ENCODE measurements around the gene SNX11. TPM values are rescaled to one million over a fixed set of nuclear protein-coding genes. Genes with fewer than 3 reads are reported as not detected.
A peak's percentile ranks its signal among the peaks of the same experiment; 100 is the strongest.

Gene SNX11
- total and polyA plus RNA-seq, 2 donors (not counting 1 experiment from before 2014, with no cell fraction given): 12.6 to 17.7 TPM

DNA sequence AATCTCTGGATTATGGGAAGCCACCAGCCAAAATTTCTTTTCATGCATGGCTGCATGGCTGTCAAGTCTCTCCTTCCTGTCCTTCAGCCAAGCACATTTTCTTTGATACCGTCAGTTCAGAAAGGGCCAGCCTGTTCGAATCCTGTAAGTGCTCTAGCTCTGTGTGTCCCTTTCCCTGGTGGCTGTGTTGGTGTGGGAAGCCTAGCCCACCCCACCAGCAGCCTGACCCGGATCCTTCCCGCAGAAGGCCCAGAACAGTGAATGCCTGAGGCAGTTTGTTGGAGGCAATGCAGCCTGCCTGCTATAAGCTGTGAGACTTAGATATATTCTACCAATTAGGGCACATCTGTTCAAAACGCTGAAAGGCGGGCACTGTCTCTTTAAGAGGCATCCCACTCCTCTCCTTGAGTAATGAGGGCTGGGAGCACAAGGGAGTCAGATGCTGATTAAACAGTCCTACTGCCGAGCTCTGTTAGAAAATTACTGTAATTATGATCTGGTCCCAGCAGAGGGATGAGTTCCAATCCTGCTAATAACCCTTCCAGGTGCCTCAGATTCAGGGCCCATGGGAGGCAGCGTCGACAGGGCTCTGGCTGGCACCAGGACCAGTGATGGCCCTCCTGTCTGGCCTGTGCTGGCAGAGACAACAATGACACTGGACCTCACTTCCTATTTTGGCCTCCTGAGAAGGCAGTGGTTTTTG lies 18.4 kb downstream of the SNX11 start:
- no peak overlapping the region for H3K4me3 ChIP-seq (replicated peaks in 1 of 4; ENCODE audit: control extremely low read depth in 1 of 4, insufficient read depth in 1 of 4, low read depth in 3 of 4, low read length in 4 of 4)
- no peak for TF ChIP-seq EZH2 (IDR thresholded peaks at IDR 0.05; ENCODE audit: low read length, missing control alignments)

DNA sequence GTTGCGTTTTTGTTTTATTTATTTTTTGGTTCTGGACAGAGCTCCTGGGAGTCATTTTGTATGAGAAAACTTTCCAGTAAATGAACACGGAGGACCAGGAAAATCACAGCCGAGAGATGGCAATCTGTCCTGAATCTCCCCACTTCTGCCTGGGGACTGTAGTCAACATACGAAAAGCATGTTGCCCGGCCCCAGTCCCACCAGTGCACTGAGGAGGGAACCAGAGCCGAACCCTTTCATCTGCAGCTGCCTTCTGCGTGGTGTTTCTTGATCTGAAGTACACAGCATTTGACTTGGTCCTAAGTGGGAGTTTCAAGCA lies 18.9 kb downstream of the SNX11 start:
- H2AFZ ChIP-seq (ENCODE audit: low read length): no peak overlapping the region
- no peaks in the 10 kb centered on the region for H3K79me2 ChIP-seq (ENCODE audit: control insufficient read depth, insufficient read depth, low read length)
- H3K27me3 ChIP-seq (ENCODE audit: control insufficient read depth, insufficient read depth, low read length): no peaks in the 10 kb centered on the region
- no peak overlapping the region for H3K9ac ChIP-seq (ENCODE audit: insufficient read depth, low read length)
- H3K4me3 ChIP-seq (replicated peaks in 1 of 4; ENCODE audit: control extremely low read depth in 1 of 4, insufficient read depth in 1 of 4, low read depth in 3 of 4, low read length in 4 of 4): no peak overlapping the region
- H4K20me1 ChIP-seq (ENCODE audit: control insufficient read depth, extremely low read depth, insufficient read depth, low read length): no peaks in the 10 kb centered on the region
- H3K4me2 ChIP-seq (ENCODE audit: extremely low read depth, insufficient read depth, low read length): no peak overlapping the region
- H3K4me1 ChIP-seq (ENCODE audit: control insufficient read depth, extremely low read depth, insufficient read depth, low read length): no peaks in the 10 kb centered on the region
- DNase-seq (ENCODE audit: low read depth in 2 of 2): no peak
- no peaks in the 10 kb centered on the region for H3K9me3 ChIP-seq (ENCODE audit: control insufficient read depth, insufficient read depth, low read depth, low read length)
- no peak overlapping the region for H3K27ac ChIP-seq (ENCODE audit: insufficient read depth, low read length)
- TF ChIP-seq, protein P1, sequence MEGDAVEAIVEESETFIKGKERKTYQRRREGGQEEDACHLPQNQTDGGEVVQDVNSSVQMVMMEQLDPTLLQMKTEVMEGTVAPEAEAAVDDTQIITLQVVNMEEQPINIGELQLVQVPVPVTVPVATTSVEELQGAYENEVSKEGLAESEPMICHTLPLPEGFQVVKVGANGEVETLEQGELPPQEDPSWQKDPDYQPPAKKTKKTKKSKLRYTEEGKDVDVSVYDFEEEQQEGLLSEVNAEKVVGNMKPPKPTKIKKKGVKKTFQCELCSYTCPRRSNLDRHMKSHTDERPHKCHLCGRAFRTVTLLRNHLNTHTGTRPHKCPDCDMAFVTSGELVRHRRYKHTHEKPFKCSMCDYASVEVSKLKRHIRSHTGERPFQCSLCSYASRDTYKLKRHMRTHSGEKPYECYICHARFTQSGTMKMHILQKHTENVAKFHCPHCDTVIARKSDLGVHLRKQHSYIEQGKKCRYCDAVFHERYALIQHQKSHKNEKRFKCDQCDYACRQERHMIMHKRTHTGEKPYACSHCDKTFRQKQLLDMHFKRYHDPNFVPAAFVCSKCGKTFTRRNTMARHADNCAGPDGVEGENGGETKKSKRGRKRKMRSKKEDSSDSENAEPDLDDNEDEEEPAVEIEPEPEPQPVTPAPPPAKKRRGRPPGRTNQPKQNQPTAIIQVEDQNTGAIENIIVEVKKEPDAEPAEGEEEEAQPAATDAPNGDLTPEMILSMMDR (conservative IDR thresholded peaks at IDR 0.05 in 1 of 2, IDR thresholded peaks at IDR 0.05 in 1 of 2; ENCODE audit: low read depth in 1 of 2, low read length in 2 of 2): no peak
- no peak for TF ChIP-seq EZH2 (IDR thresholded peaks at IDR 0.05; ENCODE audit: low read length, missing control alignments)
- peaks cover 3% of the 10 kb centered on the region for H3K36me3 ChIP-seq (ENCODE audit: control insufficient read depth, insufficient read depth, low read length)

More for the DNA sequence above, 18.4 kb downstream of the SNX11 start:
- no peak overlapping the region for H3K27ac ChIP-seq (ENCODE audit: insufficient read depth, low read length)
- H3K9me3 ChIP-seq (ENCODE audit: control insufficient read depth, insufficient read depth, low read depth, low read length): no peaks in the 10 kb centered on the region
- H4K20me1 ChIP-seq (ENCODE audit: control insufficient read depth, extremely low read depth, insufficient read depth, low read length): no peaks in the 10 kb centered on the region
- no peaks in the 10 kb centered on the region for H3K4me1 ChIP-seq (ENCODE audit: control insufficient read depth, extremely low read depth, insufficient read depth, low read length)
- H3K27me3 ChIP-seq (ENCODE audit: control insufficient read depth, insufficient read depth, low read length): no peaks in the 10 kb centered on the region
- no peak overlapping the region for H3K9ac ChIP-seq (ENCODE audit: insufficient read depth, low read length)
- no peak overlapping the region for H3K4me2 ChIP-seq (ENCODE audit: extremely low read depth, insufficient read depth, low read length)
- H3K79me2 ChIP-seq (ENCODE audit: control insufficient read depth, insufficient read depth, low read length): no peaks in the 10 kb centered on the region
- no peak overlapping the region for H2AFZ ChIP-seq (ENCODE audit: low read length)
- DNase-seq (ENCODE audit: low read depth in 2 of 2): no peak
- H3K36me3 ChIP-seq (ENCODE audit: control insufficient read depth, insufficient read depth, low read length): peaks cover 7% of the 10 kb centered on the region

DNA sequence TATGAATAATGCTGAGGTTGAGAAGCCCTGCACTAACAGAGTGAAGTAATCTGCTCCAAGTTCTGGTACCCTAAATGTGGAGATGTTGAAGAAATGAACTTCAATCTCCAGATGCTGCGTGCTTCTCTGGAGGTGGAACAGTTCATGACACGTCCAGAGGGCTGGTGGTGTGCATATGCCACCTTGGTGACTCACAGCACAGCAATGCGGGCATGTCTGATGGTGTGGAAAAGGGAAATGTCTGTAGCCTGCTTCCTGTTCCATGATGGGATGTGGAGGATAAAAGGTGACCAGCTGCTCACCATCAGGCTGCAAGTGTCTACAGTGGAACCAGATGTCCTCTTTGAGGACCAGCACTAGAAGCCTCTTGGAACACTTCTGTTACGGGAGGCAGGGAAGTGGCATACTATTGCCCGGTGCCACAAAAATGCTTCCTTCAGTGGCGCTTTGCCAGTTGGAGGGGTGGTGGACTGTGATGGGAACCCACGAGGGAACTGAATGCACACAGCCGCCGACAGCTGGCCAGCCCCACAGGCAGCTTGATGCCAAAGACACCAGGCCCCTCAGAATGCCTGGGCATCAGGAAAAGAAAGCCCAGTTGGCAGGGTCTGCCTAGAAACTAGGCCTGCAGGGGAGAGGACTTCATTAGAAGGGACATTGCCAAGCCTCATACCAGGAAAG lies 19.9 kb downstream of the SNX11 start:
- Histone ChIP-seq H3K79me2 (ENCODE audit: control insufficient read depth, insufficient read depth, low read length) (no peaks in the 10 kb centered on the region), H3K36me3 (ENCODE audit: control insufficient read depth, insufficient read depth, low read length) (peaks cover 1% of the 10 kb centered on the region), H2AFZ (ENCODE audit: low read length) (no peak overlapping the region), H3K27me3 (ENCODE audit: control insufficient read depth, insufficient read depth, low read length) (peaks cover 4% of the 10 kb centered on the region), H3K27ac (ENCODE audit: insufficient read depth, low read length) (no peak overlapping the region), H3K4me3 (replicated peaks in 1 of 4; ENCODE audit: control extremely low read depth in 1 of 4, insufficient read depth in 1 of 4, low read depth in 3 of 4, low read length in 4 of 4) (no peak overlapping the region), H4K20me1 (ENCODE audit: control insufficient read depth, extremely low read depth, insufficient read depth, low read length) (no peaks in the 10 kb centered on the region), H3K4me1 (ENCODE audit: control insufficient read depth, extremely low read depth, insufficient read depth, low read length) (no peaks in the 10 kb centered on the region), H3K9ac (ENCODE audit: insufficient read depth, low read length) (no peak overlapping the region), H3K4me2 (ENCODE audit: extremely low read depth, insufficient read depth, low read length) (no peak overlapping the region), H3K9me3 (ENCODE audit: control insufficient read depth, insufficient read depth, low read depth, low read length) (no peaks in the 10 kb centered on the region)
- DNase-seq (ENCODE audit: low read depth in 2 of 2): peak in 1 of 2 donors; percentile 52
- TF ChIP-seq, protein P1 (conservative IDR thresholded peaks at IDR 0.05 in 1 of 2, IDR thresholded peaks at IDR 0.05 in 1 of 2; ENCODE audit: low read depth in 1 of 2, low read length in 2 of 2): no peak
- no peak for TF ChIP-seq EZH2 (IDR thresholded peaks at IDR 0.05; ENCODE audit: low read length, missing control alignments)
